KMS-11 (cell line): ENCODE results near the gene PDXK.

Experiments used
- H2AFZ ChIP-seq: fragments of 200-600 bp; sonication (generic); 2 replicates; pipeline ENCODE4 v1.6.1; 2016; ENCODE audit warnings: antibody characterized with exemption, mixed run types, low read depth
- H3K27ac ChIP-seq: fragments of 200-600 bp; sonication (generic); 2 replicates; pipeline ENCODE4 v1.6.1; 2016; ENCODE audit warnings: mild to moderate bottlenecking, mixed run types
- H3K27me3 ChIP-seq: fragments of 200-600 bp; sonication (generic); 2 replicates; pipeline ENCODE4 v1.6.1; 2017; ENCODE audit warnings: mild to moderate bottlenecking, low read depth, mixed run types, moderate library complexity; ENCODE audit not compliant: insufficient read depth
- H3K36me3 ChIP-seq: fragments of 200-600 bp; sonication (generic); 2 replicates; pipeline ENCODE4 v1.6.1; 2017; ENCODE audit warnings: mild to moderate bottlenecking, mixed run types; ENCODE audit not compliant: insufficient read depth
- H3K4me1 ChIP-seq: fragments of 200-600 bp; sonication (generic); 2 replicates; pipeline ENCODE4 v1.6.1; 2016; ENCODE audit warnings: mild to moderate bottlenecking, low read depth, mixed run types; ENCODE audit not compliant: poor library complexity, severe bottlenecking
- H3K4me2 ChIP-seq: fragments of 200-600 bp; sonication (generic); 2 replicates; pipeline ENCODE4 v1.7.0; 2016; ENCODE audit warnings: mild to moderate bottlenecking, mixed run types
- H3K4me3 ChIP-seq: fragments of 200-600 bp; sonication (generic); IDR thresholded peaks from 2 replicates; pipeline ENCODE4 v1.6.1; 2017; ENCODE audit warnings: low read depth, low read length, mixed read lengths; ENCODE audit not compliant: insufficient read depth
- H3K79me2 ChIP-seq: fragments of 200-600 bp; sonication (generic); 2 replicates; pipeline ENCODE4 v1.6.1; 2016; ENCODE audit warnings: low read depth, mixed run types; ENCODE audit not compliant: insufficient read depth
- H3K9ac ChIP-seq: fragments of 200-600 bp; sonication (generic); 2 replicates; pipeline ENCODE4 v1.6.1; 2016; ENCODE audit warnings: mild to moderate bottlenecking, mixed run types
- H4K20me1 ChIP-seq: fragments of 200-600 bp; sonication (generic); 2 replicates; pipeline ENCODE4 v1.6.1; 2016; ENCODE audit warnings: mild to moderate bottlenecking, mixed run types; ENCODE audit not compliant: insufficient read depth
- TF ChIP-seq, protein P1 (sequence below): fragments of 200-600 bp; sonication (generic); conservative IDR thresholded peaks from 2 replicates; pipeline ENCODE4 v1.6.1; 2017; ENCODE audit warnings: low read depth, mild to moderate bottlenecking, antibody characterized with exemption, low read length, moderate library complexity, mixed read lengths

PDXK gene

GRCh38 chr21:43733529-43734071 is 14.7 kb downstream of the PDXK start:
- Histone ChIP-seq H3K27me3 (no peaks in the 10 kb centered on the region), H3K79me2 (peaks cover 22% of the 10 kb centered on the region; the same call in 1 of the 2 replicates), H3K27ac (no peak overlapping the region), H3K4me2 (no peak overlapping the region), H3K36me3 (no peaks in the 10 kb centered on the region), H3K9ac (no peak overlapping the region), H3K4me3 (no peak overlapping the region), H3K4me1 (no peaks in the 10 kb centered on the region), H2AFZ (no peak overlapping the region), H4K20me1 (no peaks in the 10 kb centered on the region)
- TF ChIP-seq, protein P1, sequence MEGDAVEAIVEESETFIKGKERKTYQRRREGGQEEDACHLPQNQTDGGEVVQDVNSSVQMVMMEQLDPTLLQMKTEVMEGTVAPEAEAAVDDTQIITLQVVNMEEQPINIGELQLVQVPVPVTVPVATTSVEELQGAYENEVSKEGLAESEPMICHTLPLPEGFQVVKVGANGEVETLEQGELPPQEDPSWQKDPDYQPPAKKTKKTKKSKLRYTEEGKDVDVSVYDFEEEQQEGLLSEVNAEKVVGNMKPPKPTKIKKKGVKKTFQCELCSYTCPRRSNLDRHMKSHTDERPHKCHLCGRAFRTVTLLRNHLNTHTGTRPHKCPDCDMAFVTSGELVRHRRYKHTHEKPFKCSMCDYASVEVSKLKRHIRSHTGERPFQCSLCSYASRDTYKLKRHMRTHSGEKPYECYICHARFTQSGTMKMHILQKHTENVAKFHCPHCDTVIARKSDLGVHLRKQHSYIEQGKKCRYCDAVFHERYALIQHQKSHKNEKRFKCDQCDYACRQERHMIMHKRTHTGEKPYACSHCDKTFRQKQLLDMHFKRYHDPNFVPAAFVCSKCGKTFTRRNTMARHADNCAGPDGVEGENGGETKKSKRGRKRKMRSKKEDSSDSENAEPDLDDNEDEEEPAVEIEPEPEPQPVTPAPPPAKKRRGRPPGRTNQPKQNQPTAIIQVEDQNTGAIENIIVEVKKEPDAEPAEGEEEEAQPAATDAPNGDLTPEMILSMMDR = no peak

GRCh38 chr21:43734131-43734927 is 15.4 kb downstream of the PDXK start:
- H3K4me3 ChIP-seq = no peak overlapping the region
- H3K79me2 ChIP-seq = peaks cover 18% of the 10 kb centered on the region; the same call in 1 of the 2 replicates
- H2AFZ ChIP-seq = no peak overlapping the region
- no peaks in the 10 kb centered on the region for H3K27me3 ChIP-seq
- H3K27ac ChIP-seq = no peak overlapping the region
- no peak overlapping the region for H3K4me2 ChIP-seq
- no peaks in the 10 kb centered on the region for H3K36me3 ChIP-seq
- TF ChIP-seq, protein P1 = no peak
- H3K4me1 ChIP-seq = no peaks in the 10 kb centered on the region
- H4K20me1 ChIP-seq = no peaks in the 10 kb centered on the region
- H3K9ac ChIP-seq = no peak overlapping the region

DNA sequence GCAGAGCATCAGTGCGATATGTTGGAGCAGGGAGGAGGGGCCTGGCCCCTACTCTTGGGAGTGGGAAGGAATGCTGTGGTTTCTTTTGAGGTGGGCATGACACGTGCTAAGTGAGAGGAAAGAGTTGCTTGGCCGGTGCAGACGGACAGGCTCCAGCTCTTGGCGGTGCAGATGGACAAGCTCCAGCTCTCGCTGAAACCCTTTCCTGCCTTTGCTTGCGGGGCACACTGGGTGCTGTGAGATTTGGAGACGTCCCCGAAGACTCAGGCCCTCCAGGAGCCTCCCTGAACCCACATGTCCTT is 15.9 kb downstream of the PDXK start:
- no peaks in the 10 kb centered on the region for H3K36me3 ChIP-seq
- H3K4me3 ChIP-seq = no peak overlapping the region
- no peak overlapping the region for H3K9ac ChIP-seq
- H4K20me1 ChIP-seq = no peaks in the 10 kb centered on the region
- peaks cover 13% of the 10 kb centered on the region; the same call in 1 of the 2 replicates for H3K79me2 ChIP-seq
- no peaks in the 10 kb centered on the region for H3K4me1 ChIP-seq
- H3K27ac ChIP-seq = no peak overlapping the region
- no peaks in the 10 kb centered on the region for H3K27me3 ChIP-seq
- TF ChIP-seq, protein P1 = no peak
- H2AFZ ChIP-seq = no peak overlapping the region
- no peak overlapping the region for H3K4me2 ChIP-seq

DNA sequence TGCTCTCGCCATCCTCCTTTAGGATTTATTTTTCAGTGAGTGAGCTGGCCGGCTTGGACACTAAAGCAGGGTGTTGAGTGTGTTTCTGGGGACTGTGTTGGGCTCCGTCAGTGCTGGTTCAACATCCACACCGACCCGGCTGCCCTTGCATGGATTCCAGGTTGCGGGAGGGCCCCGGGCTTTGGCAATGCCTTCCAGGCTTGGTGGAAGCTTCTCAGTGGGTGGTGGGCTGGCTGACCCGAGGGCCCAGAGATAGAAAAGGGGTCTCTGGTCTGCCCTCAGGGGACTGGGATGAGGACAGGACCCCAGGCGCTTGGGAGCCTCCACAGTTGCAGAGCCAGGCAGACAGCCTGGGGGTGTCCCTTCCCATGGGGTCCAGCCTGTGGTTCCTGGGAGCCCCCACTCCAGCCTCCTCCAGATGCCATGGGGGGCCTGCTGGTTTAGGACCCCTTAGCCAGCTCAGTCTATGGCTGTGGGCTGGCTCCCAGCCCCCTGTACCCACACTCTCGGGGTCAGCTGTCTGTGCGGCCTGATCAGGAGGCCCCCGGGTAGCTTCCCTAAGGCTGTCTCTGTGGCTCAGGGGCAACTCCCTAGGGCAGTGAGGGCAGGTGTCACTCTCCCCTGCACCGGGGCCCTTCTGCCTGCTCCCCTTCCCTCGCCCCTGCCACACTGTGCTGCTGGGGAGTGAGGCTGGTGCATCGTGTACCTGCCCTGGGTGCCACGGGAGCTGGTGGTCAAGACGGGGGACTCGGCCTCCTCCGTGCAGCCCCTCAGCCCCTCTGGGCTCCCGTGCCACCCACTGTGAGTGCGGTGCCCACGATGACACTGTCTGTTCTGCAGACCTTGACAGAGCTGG is 16.5 kb downstream of the PDXK start:
- Histone ChIP-seq H3K79me2 (peaks cover 7% of the 10 kb centered on the region; the same call in 1 of the 2 replicates), H3K4me2 (no peak overlapping the region), H3K4me1 (no peaks in the 10 kb centered on the region), H3K9ac (no peak overlapping the region), H3K27me3 (no peaks in the 10 kb centered on the region), H4K20me1 (no peaks in the 10 kb centered on the region), H2AFZ (no peak overlapping the region), H3K4me3 (no peak overlapping the region), H3K27ac (no peak overlapping the region), H3K36me3 (no peaks in the 10 kb centered on the region)
- TF ChIP-seq, protein P1 = no peak
